Measurements from ENCODE around the gene SPAG17. TPM values are rescaled to one million over a fixed set of nuclear protein-coding genes. Genes with fewer than 3 reads are reported as not detected.

The SPAG17 gene
- total RNA-seq, 2 experiments from 2014 or later, result not detected

DNA sequence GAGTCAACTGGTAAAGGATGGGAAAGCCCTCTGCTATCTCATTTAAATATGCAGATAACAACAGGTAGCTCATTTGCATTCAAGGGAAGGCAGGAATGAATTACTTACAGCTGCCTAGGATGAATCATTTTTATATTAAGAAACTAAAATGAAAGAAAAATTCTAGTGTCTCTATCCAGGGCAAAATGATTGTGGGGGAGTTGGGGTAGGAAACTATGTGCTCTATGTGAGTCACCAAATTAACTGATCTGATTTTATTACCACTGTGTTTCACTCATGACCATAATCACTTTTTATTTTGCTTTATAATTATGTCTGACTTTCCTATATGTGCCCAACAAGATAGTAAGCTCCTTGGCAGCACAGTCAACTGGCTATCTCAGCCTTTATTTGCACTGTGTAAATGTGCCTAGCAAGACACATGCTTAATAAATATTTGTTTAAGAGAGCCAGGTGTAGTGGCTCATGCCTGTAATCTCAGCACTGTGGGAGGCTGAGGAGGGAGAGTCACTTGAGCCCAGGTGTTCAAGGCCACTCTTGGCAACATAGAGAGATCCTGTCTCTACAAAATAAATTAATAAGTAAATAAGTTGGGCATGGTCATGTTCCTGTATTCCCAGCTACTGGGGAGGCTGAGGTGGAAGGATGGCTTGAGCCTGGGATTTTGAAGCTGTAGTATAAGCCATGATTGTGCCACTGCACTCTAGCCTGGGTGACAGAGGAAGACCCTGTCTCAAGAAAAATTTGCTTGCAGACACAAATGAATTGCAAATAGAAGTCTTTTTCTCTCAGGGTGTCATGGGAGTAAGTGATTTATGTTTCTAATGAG, 84.1 kb downstream of the SPAG17 start:
- Mint-ChIP-seq H3K4me1 (no peaks in the 10 kb centered on the region), H3K9me3 (no peaks in the 10 kb centered on the region), H3K36me3 (no peaks in the 10 kb centered on the region), H3K27ac (no peak overlapping the region), H3K4me3 (no peak overlapping the region), H3K27me3 (no peaks in the 10 kb centered on the region)
- POLR2A ChIA-PET, result no interaction called here
- ATAC-seq (ENCODE audit: low read depth) (no peak), DNase-seq (no peak)

DNA sequence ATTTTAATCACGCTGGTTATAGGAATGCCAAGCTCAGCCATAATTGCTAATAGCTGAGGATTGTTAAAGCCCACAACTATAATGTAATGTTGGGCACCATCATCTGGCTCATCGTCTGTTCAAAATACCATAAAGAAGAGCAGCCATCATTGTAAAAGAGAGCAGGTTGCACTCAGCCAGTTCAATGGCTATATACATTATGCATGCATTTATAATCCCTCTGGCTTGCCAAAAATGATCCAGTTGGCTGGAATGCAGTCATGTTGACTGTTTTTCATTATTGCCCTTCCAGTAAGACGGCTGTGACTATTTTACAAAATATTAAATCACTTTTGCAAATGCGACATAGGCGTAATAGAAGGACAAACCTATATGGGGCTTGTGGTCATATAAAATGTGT, 85.3 kb downstream of the SPAG17 start:
- no peaks in the 10 kb centered on the region for H3K9me3 Mint-ChIP-seq
- H3K4me1 Mint-ChIP-seq, result no peaks in the 10 kb centered on the region
- H3K27me3 Mint-ChIP-seq, result no peaks in the 10 kb centered on the region
- no peak overlapping the region for H3K27ac Mint-ChIP-seq
- DNase-seq (no peak), ATAC-seq (ENCODE audit: low read depth) (no peak)
- POLR2A ChIA-PET, result no interaction called here
- H3K36me3 Mint-ChIP-seq, result no peaks in the 10 kb centered on the region
- H3K4me3 Mint-ChIP-seq, result no peak overlapping the region

DNA sequence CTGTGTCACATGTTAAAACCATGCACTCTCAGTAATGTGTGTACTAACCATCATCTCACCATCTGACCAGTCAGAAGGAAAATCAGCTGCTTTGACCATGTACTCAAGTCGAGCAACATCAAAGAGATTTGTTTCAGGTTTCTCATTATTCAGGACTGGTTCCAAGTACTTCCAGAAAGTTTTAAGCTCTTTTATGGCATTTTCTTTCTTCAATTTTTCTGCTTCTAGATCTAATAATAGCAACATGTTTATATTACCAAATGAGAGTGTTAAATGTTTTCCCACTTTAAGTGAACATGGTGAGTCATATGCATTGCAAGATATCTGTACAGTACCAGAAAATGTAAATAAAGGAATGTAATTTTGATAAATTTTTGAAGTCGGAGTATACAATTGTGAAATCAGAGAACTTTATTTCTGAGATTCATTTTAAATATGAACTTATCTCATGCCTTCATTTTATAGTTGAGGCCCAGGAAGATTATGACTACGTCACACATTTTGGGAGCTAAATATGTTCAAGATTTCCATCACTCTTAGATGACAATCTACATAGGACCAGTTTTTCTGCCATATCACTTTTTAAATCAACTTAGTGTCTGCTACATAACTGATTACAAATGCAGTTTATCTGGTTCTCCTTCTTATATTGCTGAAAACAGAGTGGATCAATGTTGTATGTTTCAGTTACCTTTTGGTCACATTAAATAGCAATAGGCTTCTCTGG, 87.2 kb downstream of the SPAG17 start:
- DNase-seq, result no peak
- POLR2A ChIA-PET, result interaction anchor here (0.6 kb wide), 1 partner anchor 348 kb away, joined by 3 read pairs; no protein-coding TSS in a partner anchor
- Mint-ChIP-seq H3K27ac (no peak overlapping the region), H3K27me3 (no peaks in the 10 kb centered on the region), H3K9me3 (no peaks in the 10 kb centered on the region), H3K4me1 (no peaks in the 10 kb centered on the region), H3K36me3 (no peaks in the 10 kb centered on the region), H3K4me3 (no peak overlapping the region)
- ATAC-seq (ENCODE audit: low read depth), result no peak

DNA sequence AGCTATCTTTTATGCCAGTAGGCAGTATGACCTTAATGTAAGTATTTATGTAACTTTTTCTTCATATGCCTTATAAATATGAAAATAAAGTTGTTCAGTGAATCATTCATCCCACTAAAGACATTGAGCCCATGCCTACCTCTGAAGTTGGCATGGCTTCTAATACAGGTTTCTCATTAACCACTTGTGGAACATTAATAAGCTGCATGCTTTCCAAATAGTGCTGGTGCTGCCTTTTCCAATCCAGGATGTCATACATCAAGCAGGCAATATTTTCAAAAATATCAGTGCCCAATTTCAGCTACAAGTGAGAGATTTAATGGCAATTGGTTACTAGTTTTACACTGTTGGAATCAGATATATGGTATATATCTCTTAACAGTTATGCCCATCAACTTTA, 92.0 kb downstream of the SPAG17 start:
- no peaks in the 10 kb centered on the region for H3K9me3 Mint-ChIP-seq
- H3K27ac Mint-ChIP-seq, result no peak overlapping the region
- ATAC-seq (ENCODE audit: low read depth) (no peak), DNase-seq (no peak)
- no peaks in the 10 kb centered on the region for H3K4me1 Mint-ChIP-seq
- no peaks in the 10 kb centered on the region for H3K27me3 Mint-ChIP-seq
- H3K36me3 Mint-ChIP-seq, result no peaks in the 10 kb centered on the region
- no peak overlapping the region for H3K4me3 Mint-ChIP-seq
- POLR2A ChIA-PET, result no interaction called here

DNA sequence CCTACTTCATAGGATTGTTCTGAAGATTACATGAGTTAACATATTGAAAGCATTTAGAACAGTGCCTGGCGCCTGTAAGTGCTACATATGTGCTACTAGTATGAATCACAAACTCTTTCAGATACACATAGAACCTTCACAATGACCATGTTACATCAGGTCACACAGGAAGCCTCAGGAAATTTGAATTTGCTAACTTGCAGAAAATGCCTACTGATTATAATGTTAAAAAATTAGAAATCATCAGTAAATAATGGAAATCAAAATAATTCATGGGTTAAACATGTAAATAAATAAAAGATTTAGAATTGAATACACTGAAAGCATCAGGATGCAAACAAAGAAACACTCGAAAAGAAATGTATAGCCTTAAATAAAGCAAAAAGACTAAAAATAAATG, 94.9 kb downstream of the SPAG17 start:
- POLR2A ChIA-PET, result no interaction called here
- no peaks in the 10 kb centered on the region for H3K9me3 Mint-ChIP-seq
- H3K4me1 Mint-ChIP-seq, result no peaks in the 10 kb centered on the region
- no peak overlapping the region for H3K4me3 Mint-ChIP-seq
- no peak overlapping the region for H3K27ac Mint-ChIP-seq
- DNase-seq (no peak), ATAC-seq (ENCODE audit: low read depth) (no peak)
- no peaks in the 10 kb centered on the region for H3K36me3 Mint-ChIP-seq
- H3K27me3 Mint-ChIP-seq, result no peaks in the 10 kb centered on the region

DNA sequence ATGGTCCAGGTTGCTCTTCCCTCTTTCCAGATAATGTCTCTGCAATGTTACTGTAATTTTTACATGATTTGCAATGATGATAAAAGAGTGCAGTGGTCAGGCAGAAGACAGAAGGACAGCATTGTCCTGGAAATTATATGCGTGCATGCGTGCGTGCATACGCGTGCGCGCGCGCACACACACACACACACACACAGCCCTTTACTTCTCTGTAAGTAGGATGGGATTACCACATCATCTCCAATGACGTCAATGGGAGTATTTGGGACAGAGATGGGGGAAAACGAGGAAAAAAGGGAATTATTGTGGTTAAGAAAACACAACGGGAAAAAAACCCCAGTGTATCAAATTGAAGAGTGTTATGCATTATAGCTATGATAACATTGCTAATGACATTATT, 99.7 kb downstream of the SPAG17 start:
- Mint-ChIP-seq H3K9me3 (no peaks in the 10 kb centered on the region), H3K27ac (no peak overlapping the region), H3K36me3 (no peaks in the 10 kb centered on the region), H3K4me3 (no peak overlapping the region), H3K27me3 (no peaks in the 10 kb centered on the region), H3K4me1 (peaks cover 3% of the 10 kb centered on the region)
- DNase-seq (no peak), ATAC-seq (ENCODE audit: low read depth) (no peak)
- POLR2A ChIA-PET, result no interaction called here

DNA sequence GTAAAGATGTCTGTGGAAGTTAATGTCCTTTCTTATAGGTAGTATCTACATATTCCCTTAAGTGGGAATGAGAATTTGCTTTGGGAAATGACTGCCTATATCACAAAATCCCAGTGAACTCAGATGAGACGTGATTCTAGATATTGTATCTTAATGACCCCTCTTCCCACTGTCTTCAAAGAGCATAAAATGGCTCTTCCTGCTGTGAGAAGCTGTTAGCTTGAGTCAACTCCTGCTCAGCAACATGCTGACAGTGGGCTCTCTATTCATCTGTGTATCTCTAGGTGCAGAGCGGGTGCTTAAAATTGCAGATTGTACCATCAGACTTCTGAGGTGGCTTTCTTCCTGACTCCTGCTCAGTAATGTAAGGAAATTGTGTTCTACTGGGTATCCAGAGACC, 100.6 kb downstream of the SPAG17 start:
- POLR2A ChIA-PET, result no interaction called here

DNA sequence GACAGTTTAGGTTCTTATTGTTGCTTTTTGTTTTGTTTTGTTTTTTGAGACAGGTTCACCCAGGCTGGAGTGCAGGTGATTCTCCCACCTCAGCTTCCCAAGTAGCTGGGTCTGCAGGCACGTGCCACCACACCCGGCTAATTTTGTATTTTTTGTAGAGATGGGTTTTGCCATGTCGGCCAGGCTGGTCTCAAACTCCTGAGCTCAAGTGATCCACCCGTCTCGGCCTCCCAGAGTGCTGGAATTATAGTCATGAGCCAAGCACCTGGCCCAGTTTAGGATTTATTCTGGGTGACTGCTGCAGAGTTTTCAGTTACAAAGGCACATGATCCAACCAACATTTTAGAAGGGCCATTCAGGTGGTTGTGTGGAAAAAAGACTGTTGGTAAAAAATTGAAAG, 102.0 kb downstream of the SPAG17 start:
- ATAC-seq (ENCODE audit: low read depth) (no peak), DNase-seq (no peak)
- Mint-ChIP-seq H3K4me3 (no peak overlapping the region), H3K36me3 (no peaks in the 10 kb centered on the region), H3K27ac (no peak overlapping the region), H3K4me1 (peaks cover 3% of the 10 kb centered on the region), H3K27me3 (no peaks in the 10 kb centered on the region), H3K9me3 (no peaks in the 10 kb centered on the region)
- POLR2A ChIA-PET, result no interaction called here

More for the DNA sequence above, 100.6 kb downstream of the SPAG17 start:
- no peaks in the 10 kb centered on the region for H3K36me3 Mint-ChIP-seq
- H3K4me3 Mint-ChIP-seq, result no peak overlapping the region
- H3K27ac Mint-ChIP-seq, result no peak overlapping the region
- no peak for DNase-seq
- H3K9me3 Mint-ChIP-seq, result no peaks in the 10 kb centered on the region
- no peaks in the 10 kb centered on the region for H3K27me3 Mint-ChIP-seq
- ATAC-seq (ENCODE audit: low read depth), result no peak
- H3K4me1 Mint-ChIP-seq, result peaks cover 3% of the 10 kb centered on the region

DNA sequence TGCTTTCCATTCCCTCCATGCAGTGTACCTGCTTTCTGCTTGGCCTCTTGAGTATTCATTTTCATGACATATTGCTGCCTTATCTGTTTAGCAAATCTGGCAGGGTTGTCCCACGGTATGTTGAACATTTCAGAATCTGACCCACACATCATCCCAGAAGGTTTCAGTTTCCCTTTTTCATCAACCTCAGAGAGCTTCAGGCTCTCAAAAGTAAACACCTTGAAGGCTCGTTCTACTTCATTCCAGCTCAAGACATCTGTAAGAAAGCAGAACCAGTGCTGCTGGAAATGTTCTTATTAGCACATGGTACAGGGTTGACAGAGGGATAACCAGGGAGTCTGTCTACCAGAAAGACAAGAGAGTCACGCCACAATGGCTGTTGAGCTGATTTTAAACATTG, 103.6 kb downstream of the SPAG17 start:
- H3K27ac Mint-ChIP-seq, result no peak overlapping the region
- H3K9me3 Mint-ChIP-seq, result no peaks in the 10 kb centered on the region
- no peak overlapping the region for H3K4me3 Mint-ChIP-seq
- H3K27me3 Mint-ChIP-seq, result no peaks in the 10 kb centered on the region
- H3K4me1 Mint-ChIP-seq, result peaks cover 3% of the 10 kb centered on the region
- no peak for ATAC-seq (ENCODE audit: low read depth)
- DNase-seq, result no peak
- POLR2A ChIA-PET, result no interaction called here
- no peaks in the 10 kb centered on the region for H3K36me3 Mint-ChIP-seq

DNA sequence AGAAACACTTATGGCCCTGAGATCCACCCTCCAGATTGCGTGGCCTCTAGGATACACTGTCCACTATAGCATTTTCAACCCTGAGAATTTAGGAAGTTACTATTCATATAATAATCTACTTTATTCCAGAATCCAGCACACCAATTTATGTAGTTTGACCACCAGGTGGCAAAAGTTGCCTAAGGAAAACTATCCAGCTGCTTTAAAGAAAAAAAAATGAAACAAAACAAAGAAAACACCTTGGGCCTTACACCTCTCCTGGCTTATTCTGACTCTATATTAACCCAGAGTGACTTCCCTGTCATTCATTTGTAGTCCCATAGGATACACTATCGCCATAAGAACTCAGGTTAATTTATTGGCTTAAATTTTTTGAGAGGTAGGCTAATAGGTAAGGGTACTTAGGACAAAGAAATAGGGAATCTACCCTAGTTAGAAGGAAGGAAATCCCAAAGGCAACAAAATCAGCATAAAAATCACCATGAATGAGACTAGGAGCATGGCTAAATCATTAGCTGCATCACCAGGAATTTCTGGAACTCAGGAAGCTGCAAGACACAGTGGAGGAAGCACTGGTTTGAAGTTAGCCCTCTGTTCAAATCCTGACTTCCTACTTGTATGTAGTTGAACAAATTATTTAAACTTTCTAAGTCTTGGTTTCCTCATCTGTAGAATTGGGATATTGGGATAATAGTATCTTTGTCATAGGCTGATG, 107.5 kb downstream of the SPAG17 start:
- ATAC-seq (ENCODE audit: low read depth) (no peak), DNase-seq (no peak)
- no peaks in the 10 kb centered on the region for H3K27me3 Mint-ChIP-seq
- no peaks in the 10 kb centered on the region for H3K36me3 Mint-ChIP-seq
- POLR2A ChIA-PET, result no interaction called here
- H3K4me1 Mint-ChIP-seq, result peaks cover 3% of the 10 kb centered on the region
- no peak overlapping the region for H3K27ac Mint-ChIP-seq
- no peaks in the 10 kb centered on the region for H3K9me3 Mint-ChIP-seq
- H3K4me3 Mint-ChIP-seq, result no peak overlapping the region

DNA sequence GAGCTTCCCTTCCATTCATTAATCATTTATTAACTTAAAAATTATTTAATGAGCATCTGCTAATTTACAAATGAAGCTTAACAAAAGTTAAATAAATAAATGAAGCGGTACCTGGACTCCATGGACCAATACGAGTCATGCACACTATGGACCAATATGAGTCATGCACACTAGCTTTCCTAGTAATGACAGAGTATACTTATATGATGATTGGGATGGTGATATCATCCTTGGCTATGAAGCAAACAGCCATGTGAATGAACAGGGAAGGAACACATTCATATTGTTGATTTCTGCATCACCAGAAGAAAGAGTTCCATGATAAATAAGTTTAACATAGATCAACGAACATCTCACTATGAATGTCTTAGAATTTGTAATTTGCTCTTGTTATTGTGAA, 109.9 kb downstream of the SPAG17 start:
- H3K27ac Mint-ChIP-seq, result no peak overlapping the region
- H3K27me3 Mint-ChIP-seq, result peaks cover 3% of the 10 kb centered on the region
- no peaks in the 10 kb centered on the region for H3K36me3 Mint-ChIP-seq
- no peak overlapping the region for H3K4me3 Mint-ChIP-seq
- POLR2A ChIA-PET, result no interaction called here
- H3K4me1 Mint-ChIP-seq, result no peaks in the 10 kb centered on the region
- H3K9me3 Mint-ChIP-seq, result no peaks in the 10 kb centered on the region
- no peak for DNase-seq
- no peak for ATAC-seq (ENCODE audit: low read depth)

DNA sequence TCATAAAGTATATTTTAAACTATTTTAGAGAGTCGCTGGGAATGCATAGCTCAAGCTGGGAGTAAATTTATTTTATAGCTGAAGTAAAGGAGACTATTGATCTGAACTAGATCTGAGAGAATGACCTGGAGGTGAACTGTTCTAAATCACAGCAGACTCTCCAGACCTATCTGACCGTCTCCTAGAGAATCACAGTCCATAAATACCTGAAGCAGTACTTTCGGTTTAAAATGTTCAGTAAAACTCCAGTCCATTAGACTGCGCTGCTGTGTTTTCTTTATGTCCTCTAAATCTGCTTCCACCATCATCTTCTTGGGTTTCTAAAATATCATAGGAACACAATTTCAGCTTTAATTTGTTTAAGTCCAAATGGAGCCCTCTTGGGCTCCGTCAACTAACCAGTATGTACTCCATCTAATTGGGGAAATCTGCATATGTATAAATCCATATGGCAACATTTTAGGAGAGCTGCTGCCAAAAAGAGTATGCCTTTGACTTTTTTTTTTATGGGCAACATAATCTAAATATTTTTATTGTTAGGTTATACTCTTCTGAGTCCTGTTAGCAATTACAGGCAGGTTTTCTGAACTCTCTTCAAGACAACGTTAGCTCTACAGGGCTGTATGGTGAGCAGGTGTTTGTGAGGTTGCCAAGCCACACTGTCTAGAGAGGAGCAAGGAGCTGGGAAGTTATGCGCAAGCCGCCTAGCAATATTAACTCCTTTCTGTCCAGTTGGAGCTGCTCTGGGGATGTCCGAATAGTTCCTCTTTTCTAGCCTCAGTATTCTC, 111.2 kb downstream of the SPAG17 start:
- DNase-seq (no peak), ATAC-seq (ENCODE audit: low read depth) (no peak)
- Mint-ChIP-seq H3K27me3 (peaks cover 3% of the 10 kb centered on the region), H3K9me3 (no peaks in the 10 kb centered on the region), H3K36me3 (no peaks in the 10 kb centered on the region), H3K4me3 (no peak overlapping the region), H3K27ac (no peak overlapping the region), H3K4me1 (no peaks in the 10 kb centered on the region)
- POLR2A ChIA-PET, result no interaction called here

DNA sequence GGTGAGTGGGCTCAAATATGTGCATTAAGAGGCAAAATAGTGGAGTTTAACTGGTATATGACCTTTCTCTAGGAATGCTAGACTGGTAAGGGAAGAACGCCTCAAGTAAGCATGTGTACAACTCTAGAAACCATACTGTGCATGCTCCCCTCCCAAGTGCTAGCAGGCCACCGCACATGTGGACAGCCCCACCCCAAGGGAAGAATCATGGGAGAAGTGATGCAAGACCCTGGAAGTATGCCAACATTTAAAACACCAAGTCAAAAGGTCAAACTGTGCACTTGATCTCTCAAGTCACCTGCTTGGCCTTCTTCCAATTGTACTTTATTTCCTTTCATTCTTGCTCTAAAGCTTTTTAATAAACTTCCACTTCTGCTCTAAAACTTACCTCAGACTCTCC, 135.0 kb downstream of the SPAG17 start:
- POLR2A ChIA-PET, result no interaction called here
- H3K27me3 Mint-ChIP-seq, result no peaks in the 10 kb centered on the region
- H3K4me1 Mint-ChIP-seq, result no peaks in the 10 kb centered on the region
- no peak overlapping the region for H3K4me3 Mint-ChIP-seq
- no peak overlapping the region for H3K27ac Mint-ChIP-seq
- no peak for DNase-seq
- no peaks in the 10 kb centered on the region for H3K36me3 Mint-ChIP-seq
- no peaks in the 10 kb centered on the region for H3K9me3 Mint-ChIP-seq
- ATAC-seq (ENCODE audit: low read depth), result no peak
